ENCODE results near the gene TRIM37.
"Not testable (repeated sequence)": the region's sequence is repeated elsewhere in the genome, so short reads cannot be mapped to it uniquely, and the experiment has no call there.

The TRIM37 gene

GRCh38 chr17:59094861-59095530 is 11.7 kb downstream of the TRIM37 start:
- no peak overlapping the region for H3K4me3 ChIP-seq (replicated peaks; ENCODE audit: insufficient read depth, low read length)
- H3K27me3 ChIP-seq (ENCODE audit: insufficient read depth, poor library complexity, severe bottlenecking): no peaks in the 10 kb centered on the region
- TF ChIP-seq GABPA (IDR thresholded peaks at IDR 0.05; ENCODE audit: low read depth): no peak
- no peak for TF ChIP-seq SPI1 (IDR thresholded peaks at IDR 0.05; ENCODE audit: borderline replicate concordance, low read depth)
- TF ChIP-seq REST (IDR thresholded peaks at IDR 0.05; ENCODE audit: insufficient replicate concordance, low read depth): no peak
- TF ChIP-seq CTCF (IDR thresholded peaks at IDR 0.05; ENCODE audit: insufficient read depth, low read length): no peak
- no peak for TF ChIP-seq POLR2AphosphoS5 (IDR thresholded peaks at IDR 0.05; ENCODE audit: low read depth)
- no peak for DNase-seq (ENCODE audit: low read depth in 1 of 2, low spot score in 1 of 2)
- H3K27ac ChIP-seq (replicated peaks): no peak overlapping the region

- DNase-seq (ENCODE audit: low read depth in 1 of 2, low spot score in 1 of 2): no peak
- H3K27me3 ChIP-seq (ENCODE audit: insufficient read depth, poor library complexity, severe bottlenecking): no peaks in the 10 kb centered on the region
- no peak overlapping the region for H3K27ac ChIP-seq (replicated peaks)
- H3K4me3 ChIP-seq (replicated peaks; ENCODE audit: insufficient read depth, low read length): no peak overlapping the region
- TF ChIP-seq SPI1 (IDR thresholded peaks at IDR 0.05; ENCODE audit: borderline replicate concordance, low read depth) (no peak), GABPA (IDR thresholded peaks at IDR 0.05; ENCODE audit: low read depth) (no peak), CTCF (IDR thresholded peaks at IDR 0.05; ENCODE audit: insufficient read depth, low read length) (no peak), POLR2AphosphoS5 (IDR thresholded peaks at IDR 0.05; ENCODE audit: low read depth) (no peak), REST (IDR thresholded peaks at IDR 0.05; ENCODE audit: insufficient replicate concordance, low read depth) (no peak)
Observed at GRCh38 chr17:59093702-59094231, 12.9 kb downstream of the TRIM37 start.

GRCh38 chr17:59093145-59093701 is 13.5 kb downstream of the TRIM37 start:
- no peaks in the 10 kb centered on the region for H3K27me3 ChIP-seq (ENCODE audit: insufficient read depth, poor library complexity, severe bottlenecking)
- no peak overlapping the region for H3K27ac ChIP-seq (replicated peaks)
- no peak for DNase-seq (ENCODE audit: low read depth in 1 of 2, low spot score in 1 of 2)
- TF ChIP-seq REST (IDR thresholded peaks at IDR 0.05; ENCODE audit: insufficient replicate concordance, low read depth) (no peak), SPI1 (IDR thresholded peaks at IDR 0.05; ENCODE audit: borderline replicate concordance, low read depth) (no peak)
- no peak overlapping the region for H3K4me3 ChIP-seq (replicated peaks; ENCODE audit: insufficient read depth, low read length)

DNA sequence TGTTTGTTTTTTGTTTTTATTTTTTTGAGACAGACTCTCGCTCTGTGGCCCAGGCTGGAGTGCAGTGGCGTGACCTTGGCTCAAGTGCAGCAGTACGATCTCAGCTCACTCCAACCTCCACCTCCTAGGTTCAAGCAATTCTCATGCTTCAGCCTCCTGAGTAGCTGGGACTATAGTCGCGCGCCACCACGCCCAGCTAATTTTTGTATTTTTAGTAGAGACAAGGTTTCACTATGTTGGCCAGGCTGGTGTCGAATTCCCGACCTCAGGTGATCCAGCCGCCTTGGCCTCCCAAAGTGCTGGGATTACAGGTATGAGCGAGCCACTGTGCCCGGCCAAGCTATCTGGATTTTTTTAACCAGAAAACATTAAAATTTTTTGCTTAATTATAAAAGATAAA is 16.1 kb downstream of the TRIM37 start:
- not testable (repeated sequence) for H3K27me3 ChIP-seq (ENCODE audit: insufficient read depth, poor library complexity, severe bottlenecking); H3K27ac ChIP-seq (replicated peaks); DNase-seq (ENCODE audit: low read depth in 1 of 2, low spot score in 1 of 2); H3K4me3 ChIP-seq (replicated peaks; ENCODE audit: insufficient read depth, low read length)

Measured in HL-60 (cell line).